CD4-positive, alpha-beta T cell treated with Interleukin-6 at 100 ng/mL for 8 hours (primary cell): ENCODE results near the gene JCAD.
"Not testable (repeated sequence)": the region's sequence is repeated elsewhere in the genome, so short reads cannot be mapped to it uniquely, and the experiment has no call there.

Experiments used
- DNase-seq: peaks from one replicate; pipeline ENCODE4 v3.0.0-alpha.2; 2020; ENCODE audit warnings: mixed read lengths, low spot score

JCAD gene

GRCh38 chr10:30025428-30025827, 34.0 kb downstream of the JCAD start:
- not testable (repeated sequence) for DNase-seq

GRCh38 chr10:30022590-30022989, 36.8 kb downstream of the JCAD start:
- DNase-seq, result no peak

- no peak for DNase-seq
Observed at GRCh38 chr10:30019468-30019867, 39.9 kb downstream of the JCAD start.

GRCh38 chr10:30018496-30018895, 40.9 kb downstream of the JCAD start:
- no peak for DNase-seq

GRCh38 chr10:30017966-30018365, 41.4 kb downstream of the JCAD start:
- no peak for DNase-seq

GRCh38 chr10:30017556-30017955, 41.8 kb downstream of the JCAD start:
- DNase-seq, result no peak

GRCh38 chr10:30014511-30014910, 44.9 kb downstream of the JCAD start:
- DNase-seq, result no peak

- DNase-seq, result no peak
Observed at GRCh38 chr10:30013757-30014156, 45.6 kb downstream of the JCAD start.

GRCh38 chr10:30011956-30012647, 47.3 kb downstream of the JCAD start:
- DNase-seq, result no peak

GRCh38 chr10:30011396-30011795, 48.0 kb downstream of the JCAD start:
- no peak for DNase-seq

- no peak for DNase-seq
Observed at GRCh38 chr10:30007406-30007805, 52.0 kb downstream of the JCAD start.

GRCh38 chr10:30006410-30006809, 53.0 kb downstream of the JCAD start:
- DNase-seq, result no peak

- not testable (repeated sequence) for DNase-seq
Observed at GRCh38 chr10:30005116-30005515, 54.3 kb downstream of the JCAD start.

- DNase-seq, result peak; percentile 45
Observed at GRCh38 chr10:30002426-30003266, 56.7 kb downstream of the JCAD start.

GRCh38 chr10:30000802-30001571, 58.4 kb downstream of the JCAD start:
- DNase-seq, result no peak

GRCh38 chr10:29998142-29998808, 61.1 kb downstream of the JCAD start:
- DNase-seq, result peak; percentile 68

GRCh38 chr10:29994811-29995210, 64.6 kb downstream of the JCAD start:
- DNase-seq, result no peak

- DNase-seq, result no peak
Observed at GRCh38 chr10:29993319-29993915, 66.0 kb downstream of the JCAD start.

- no peak for DNase-seq
Observed at GRCh38 chr10:29992914-29993313, 66.5 kb downstream of the JCAD start.

- DNase-seq, result no peak
Observed at GRCh38 chr10:29991382-29991781, 68.0 kb downstream of the JCAD start.

- no peak for DNase-seq
Observed at GRCh38 chr10:29987471-29987870, 71.9 kb downstream of the JCAD start.
